ENCODE data around the gene AKR1C2. TPM values are rescaled to one million over a fixed set of nuclear protein-coding genes. Genes with fewer than 3 reads are reported as not detected.

AKR1C2 gene
- polyA plus RNA-seq, 2 of the 4 experiments (the other 2 are of a cell fraction), result 5,660 to 6,805 TPM

DNA sequence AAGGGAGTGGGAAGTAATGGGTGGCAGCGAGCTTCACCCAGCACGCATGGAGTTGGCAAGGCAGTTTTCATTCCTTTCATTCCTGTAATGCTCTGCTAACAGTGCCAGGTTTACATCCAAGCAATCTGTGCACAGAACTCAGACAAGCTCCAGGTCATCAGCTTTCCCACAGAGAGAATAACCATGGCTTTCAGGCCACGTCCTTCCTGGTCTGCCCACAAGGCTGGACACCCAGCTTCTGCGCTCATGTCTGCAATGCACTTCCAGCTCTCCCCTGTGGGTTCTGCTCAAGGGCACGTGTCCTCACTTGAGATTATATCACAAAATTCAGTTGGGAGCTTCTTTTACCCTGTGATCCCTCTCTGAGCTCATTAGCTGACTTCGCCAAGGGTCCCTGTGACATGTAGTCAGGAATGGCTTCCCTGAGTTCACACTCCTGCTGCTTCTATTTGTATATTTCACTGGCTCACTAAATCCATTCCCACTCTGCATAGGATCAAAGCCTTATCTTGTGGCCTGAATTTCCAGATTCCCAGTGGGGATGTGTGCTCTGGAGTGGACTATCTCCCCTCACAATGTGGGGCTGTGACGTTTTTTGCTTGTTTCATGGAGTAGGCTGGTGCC, 18.6 kb downstream of the AKR1C2 start (continued):
- TF ChIP-seq, protein P1, sequence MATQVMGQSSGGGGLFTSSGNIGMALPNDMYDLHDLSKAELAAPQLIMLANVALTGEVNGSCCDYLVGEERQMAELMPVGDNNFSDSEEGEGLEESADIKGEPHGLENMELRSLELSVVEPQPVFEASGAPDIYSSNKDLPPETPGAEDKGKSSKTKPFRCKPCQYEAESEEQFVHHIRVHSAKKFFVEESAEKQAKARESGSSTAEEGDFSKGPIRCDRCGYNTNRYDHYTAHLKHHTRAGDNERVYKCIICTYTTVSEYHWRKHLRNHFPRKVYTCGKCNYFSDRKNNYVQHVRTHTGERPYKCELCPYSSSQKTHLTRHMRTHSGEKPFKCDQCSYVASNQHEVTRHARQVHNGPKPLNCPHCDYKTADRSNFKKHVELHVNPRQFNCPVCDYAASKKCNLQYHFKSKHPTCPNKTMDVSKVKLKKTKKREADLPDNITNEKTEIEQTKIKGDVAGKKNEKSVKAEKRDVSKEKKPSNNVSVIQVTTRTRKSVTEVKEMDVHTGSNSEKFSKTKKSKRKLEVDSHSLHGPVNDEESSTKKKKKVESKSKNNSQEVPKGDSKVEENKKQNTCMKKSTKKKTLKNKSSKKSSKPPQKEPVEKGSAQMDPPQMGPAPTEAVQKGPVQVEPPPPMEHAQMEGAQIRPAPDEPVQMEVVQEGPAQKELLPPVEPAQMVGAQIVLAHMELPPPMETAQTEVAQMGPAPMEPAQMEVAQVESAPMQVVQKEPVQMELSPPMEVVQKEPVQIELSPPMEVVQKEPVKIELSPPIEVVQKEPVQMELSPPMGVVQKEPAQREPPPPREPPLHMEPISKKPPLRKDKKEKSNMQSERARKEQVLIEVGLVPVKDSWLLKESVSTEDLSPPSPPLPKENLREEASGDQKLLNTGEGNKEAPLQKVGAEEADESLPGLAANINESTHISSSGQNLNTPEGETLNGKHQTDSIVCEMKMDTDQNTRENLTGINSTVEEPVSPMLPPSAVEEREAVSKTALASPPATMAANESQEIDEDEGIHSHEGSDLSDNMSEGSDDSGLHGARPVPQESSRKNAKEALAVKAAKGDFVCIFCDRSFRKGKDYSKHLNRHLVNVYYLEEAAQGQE (IDR thresholded peaks at IDR 0.05), result peak; percentile 55
- TF ChIP-seq, protein P2, sequence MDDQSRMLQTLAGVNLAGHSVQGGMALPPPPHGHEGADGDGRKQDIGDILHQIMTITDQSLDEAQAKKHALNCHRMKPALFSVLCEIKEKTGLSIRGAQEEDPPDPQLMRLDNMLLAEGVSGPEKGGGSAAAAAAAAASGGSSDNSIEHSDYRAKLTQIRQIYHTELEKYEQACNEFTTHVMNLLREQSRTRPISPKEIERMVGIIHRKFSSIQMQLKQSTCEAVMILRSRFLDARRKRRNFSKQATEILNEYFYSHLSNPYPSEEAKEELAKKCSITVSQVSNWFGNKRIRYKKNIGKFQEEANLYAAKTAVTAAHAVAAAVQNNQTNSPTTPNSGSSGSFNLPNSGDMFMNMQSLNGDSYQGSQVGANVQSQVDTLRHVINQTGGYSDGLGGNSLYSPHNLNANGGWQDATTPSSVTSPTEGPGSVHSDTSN (IDR thresholded peaks at IDR 0.05), result peak; percentile 83
- TF ChIP-seq, protein P3, sequence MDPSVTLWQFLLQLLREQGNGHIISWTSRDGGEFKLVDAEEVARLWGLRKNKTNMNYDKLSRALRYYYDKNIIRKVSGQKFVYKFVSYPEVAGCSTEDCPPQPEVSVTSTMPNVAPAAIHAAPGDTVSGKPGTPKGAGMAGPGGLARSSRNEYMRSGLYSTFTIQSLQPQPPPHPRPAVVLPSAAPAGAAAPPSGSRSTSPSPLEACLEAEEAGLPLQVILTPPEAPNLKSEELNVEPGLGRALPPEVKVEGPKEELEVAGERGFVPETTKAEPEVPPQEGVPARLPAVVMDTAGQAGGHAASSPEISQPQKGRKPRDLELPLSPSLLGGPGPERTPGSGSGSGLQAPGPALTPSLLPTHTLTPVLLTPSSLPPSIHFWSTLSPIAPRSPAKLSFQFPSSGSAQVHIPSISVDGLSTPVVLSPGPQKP (IDR thresholded peaks at IDR 0.05; ENCODE audit: low read depth, low read length), result no peak
- TF ChIP-seq NFE2L2 (conservative IDR thresholded peaks at IDR 0.05; ENCODE audit: low read length), result no peak
- TF ChIP-seq, protein P4, sequence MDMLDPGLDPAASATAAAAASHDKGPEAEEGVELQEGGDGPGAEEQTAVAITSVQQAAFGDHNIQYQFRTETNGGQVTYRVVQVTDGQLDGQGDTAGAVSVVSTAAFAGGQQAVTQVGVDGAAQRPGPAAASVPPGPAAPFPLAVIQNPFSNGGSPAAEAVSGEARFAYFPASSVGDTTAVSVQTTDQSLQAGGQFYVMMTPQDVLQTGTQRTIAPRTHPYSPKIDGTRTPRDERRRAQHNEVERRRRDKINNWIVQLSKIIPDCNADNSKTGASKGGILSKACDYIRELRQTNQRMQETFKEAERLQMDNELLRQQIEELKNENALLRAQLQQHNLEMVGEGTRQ (IDR thresholded peaks at IDR 0.05), result peak; percentile 41; the same call in 1 of the 2 replicates
- TF ChIP-seq FOXS1 (CRISPR knock-in tag; IDR thresholded peaks at IDR 0.05), result no peak
- TF ChIP-seq, protein P5, sequence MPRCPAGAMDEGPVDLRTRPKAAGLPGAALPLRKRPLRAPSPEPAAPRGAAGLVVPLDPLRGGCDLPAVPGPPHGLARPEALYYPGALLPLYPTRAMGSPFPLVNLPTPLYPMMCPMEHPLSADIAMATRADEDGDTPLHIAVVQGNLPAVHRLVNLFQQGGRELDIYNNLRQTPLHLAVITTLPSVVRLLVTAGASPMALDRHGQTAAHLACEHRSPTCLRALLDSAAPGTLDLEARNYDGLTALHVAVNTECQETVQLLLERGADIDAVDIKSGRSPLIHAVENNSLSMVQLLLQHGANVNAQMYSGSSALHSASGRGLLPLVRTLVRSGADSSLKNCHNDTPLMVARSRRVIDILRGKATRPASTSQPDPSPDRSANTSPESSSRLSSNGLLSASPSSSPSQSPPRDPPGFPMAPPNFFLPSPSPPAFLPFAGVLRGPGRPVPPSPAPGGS (IDR thresholded peaks at IDR 0.05), result peak; percentile 35; the same call in 1 of the 3 replicates
- 0 out of 3 replicates have a peak, but pooled peaks have one; percentile 11 for TF ChIP-seq SMC3 (IDR thresholded peaks at IDR 0.05)
- no peak for TF ChIP-seq HOXB13 (CRISPR knock-in tag; IDR thresholded peaks at IDR 0.05; ENCODE audit: low read depth)
- TF ChIP-seq, protein P6, sequence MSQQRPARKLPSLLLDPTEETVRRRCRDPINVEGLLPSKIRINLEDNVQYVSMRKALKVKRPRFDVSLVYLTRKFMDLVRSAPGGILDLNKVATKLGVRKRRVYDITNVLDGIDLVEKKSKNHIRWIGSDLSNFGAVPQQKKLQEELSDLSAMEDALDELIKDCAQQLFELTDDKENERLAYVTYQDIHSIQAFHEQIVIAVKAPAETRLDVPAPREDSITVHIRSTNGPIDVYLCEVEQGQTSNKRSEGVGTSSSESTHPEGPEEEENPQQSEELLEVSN (IDR thresholded peaks at IDR 0.05; ENCODE audit: borderline replicate concordance, low read depth), result no peak; the same call in 1 of the 2 replicates
- TF ChIP-seq RAD21 (conservative IDR thresholded peaks at IDR 0.05 in 1 of 2, IDR thresholded peaks at IDR 0.05 in 1 of 2), result no peak; a peak in 1 of 5 replicates
- no peak for TF ChIP-seq RCOR1 (IDR thresholded peaks at IDR 0.05; ENCODE audit: low read depth, low read length)
- peak; percentile 98 for TF ChIP-seq RARB (CRISPR knock-in tag; IDR thresholded peaks at IDR 0.05)
- TF ChIP-seq KDM5A (IDR thresholded peaks at IDR 0.05), result no peak
- no peak for TF ChIP-seq HEYL (CRISPR knock-in tag; IDR thresholded peaks at IDR 0.05)
- TF ChIP-seq ZFP36 (IDR thresholded peaks at IDR 0.05; ENCODE audit: borderline replicate concordance, partially characterized antibody), result no peak
- TF ChIP-seq ZNF302 (CRISPR knock-in tag; IDR thresholded peaks at IDR 0.05), result no peak
- TF ChIP-seq GATA3 (IDR thresholded peaks at IDR 0.05; ENCODE audit: borderline replicate concordance), result peak; percentile 62
- TF ChIP-seq JUNB (IDR thresholded peaks at IDR 0.05), result no peak
- TF ChIP-seq CBX2 (IDR thresholded peaks at IDR 0.05; ENCODE audit: borderline replicate concordance, low read depth), result no peak

Data from A549 (cell line).